Tibial artery (tissue), 4 donors: ENCODE measurements around the gene DCUN1D1.

ENCODE experiments used
- DNase-seq, 2 donors: peaks; one replicate each; pipeline ENCODE4 v3.0.0-alpha.2; 2019
- H3K27ac ChIP-seq, 2 donors: fragments of 200-600 bp; sonication (generic) in 1 of 2; 1 replicate in 1 of 2; 2 replicates in 1 of 2; pipeline ENCODE4 v1.5.1; 2018 to 2019; ENCODE audit warnings: mild to moderate bottlenecking in 1 of 2
- H3K27me3 ChIP-seq, 2 donors: fragments of 200-600 bp; sonication (generic) in 1 of 2; one replicate each; pipeline versions ENCODE4 v1.5.1 to v1.6.0; 2016 to 2019
- H3K36me3 ChIP-seq, 3 donors: fragments of 200-600 bp; sonication (generic) in 2 of 3; one replicate each; pipeline ENCODE4 v1.5.1; 2016 to 2019; ENCODE audit warnings: mild to moderate bottlenecking in 2 of 3
- H3K4me1 ChIP-seq, 4 donors: fragments of 200-600 bp; sonication (generic) in 2 of 4; 1 replicate in 3 of 4; 2 replicates in 1 of 4; pipeline ENCODE4 v1.5.1; 2016 to 2019
- H3K4me3 ChIP-seq, 2 donors: fragments of 200-600 bp; sonication (generic) in 1 of 2; 1 replicate in 1 of 2; 2 replicates in 1 of 2; pipeline ENCODE4 v1.5.1; 2018 to 2019; ENCODE audit warnings: mild to moderate bottlenecking in 2 of 2
- H3K9me3 ChIP-seq, 3 donors: fragments of 200-600 bp; sonication (generic) in 1 of 3; one replicate each; pipeline ENCODE4 v1.5.1; 2016 to 2019
- intact Hi-C: fragments of 100-400 bp; cut with DNase I; formaldehyde crosslinking; loops from one replicate; pipeline ENCODE4 v1.15.0; 2023; ENCODE audit warnings: low total_unique reads
- TF ChIP-seq, protein P1 (sequence below), 2 experiments: fragments of 200-600 bp in 1 of 2; fragments of 450-650 bp in 1 of 2; IDR thresholded peaks; one replicate each; pipeline ENCODE4 v1.5.1; 2017 to 2019; ENCODE audit warnings: antibody characterized with exemption in 2 of 2, mild to moderate bottlenecking in 1 of 2, moderate library complexity in 1 of 2

Gene DCUN1D1

DNA sequence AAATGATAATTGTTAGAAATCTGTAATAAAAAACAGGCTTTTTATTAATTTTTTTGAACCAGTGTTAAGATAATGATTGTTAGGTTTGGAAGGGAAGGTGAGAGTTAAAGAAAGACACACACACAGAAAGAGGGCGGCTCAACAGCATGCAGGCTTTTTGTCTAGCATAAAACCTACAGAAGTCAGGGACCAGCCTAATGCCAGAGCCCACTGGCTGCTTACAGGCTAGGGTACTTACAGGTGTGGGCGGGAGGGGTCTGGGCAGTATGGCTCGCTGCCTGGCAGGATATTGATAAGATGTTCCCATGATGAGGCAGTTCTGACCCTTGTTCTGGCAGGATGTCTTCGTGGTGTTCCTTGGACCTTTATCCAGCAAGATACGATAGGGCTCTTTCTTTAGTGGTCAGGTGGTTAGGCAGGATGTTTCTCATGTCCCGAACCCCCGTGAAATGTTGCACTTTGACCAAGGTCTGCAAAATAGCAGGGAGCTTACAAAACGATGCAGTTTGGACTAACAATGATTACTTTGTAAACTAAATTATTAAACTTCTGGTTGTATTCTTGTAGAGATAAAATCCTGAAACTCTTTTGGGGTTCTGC lies 84.7 kb downstream of the DCUN1D1 start:
- DNase-seq = no peak
- Histone ChIP-seq H3K27ac (no peak overlapping the region), H3K27me3 (no peaks in the 10 kb centered on the region), H3K9me3 (no peaks in the 10 kb centered on the region), H3K4me1 (no peaks in the 10 kb centered on the region), H3K36me3 (peaks cover 14 to 56% (median 15%) of the 10 kb centered on the region in 3 donors), H3K4me3 (no peak overlapping the region)
- TF ChIP-seq, protein P1, sequence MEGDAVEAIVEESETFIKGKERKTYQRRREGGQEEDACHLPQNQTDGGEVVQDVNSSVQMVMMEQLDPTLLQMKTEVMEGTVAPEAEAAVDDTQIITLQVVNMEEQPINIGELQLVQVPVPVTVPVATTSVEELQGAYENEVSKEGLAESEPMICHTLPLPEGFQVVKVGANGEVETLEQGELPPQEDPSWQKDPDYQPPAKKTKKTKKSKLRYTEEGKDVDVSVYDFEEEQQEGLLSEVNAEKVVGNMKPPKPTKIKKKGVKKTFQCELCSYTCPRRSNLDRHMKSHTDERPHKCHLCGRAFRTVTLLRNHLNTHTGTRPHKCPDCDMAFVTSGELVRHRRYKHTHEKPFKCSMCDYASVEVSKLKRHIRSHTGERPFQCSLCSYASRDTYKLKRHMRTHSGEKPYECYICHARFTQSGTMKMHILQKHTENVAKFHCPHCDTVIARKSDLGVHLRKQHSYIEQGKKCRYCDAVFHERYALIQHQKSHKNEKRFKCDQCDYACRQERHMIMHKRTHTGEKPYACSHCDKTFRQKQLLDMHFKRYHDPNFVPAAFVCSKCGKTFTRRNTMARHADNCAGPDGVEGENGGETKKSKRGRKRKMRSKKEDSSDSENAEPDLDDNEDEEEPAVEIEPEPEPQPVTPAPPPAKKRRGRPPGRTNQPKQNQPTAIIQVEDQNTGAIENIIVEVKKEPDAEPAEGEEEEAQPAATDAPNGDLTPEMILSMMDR (IDR thresholded peaks at IDR 0.05) = no peak
- intact Hi-C loops = no loop called here

DNA sequence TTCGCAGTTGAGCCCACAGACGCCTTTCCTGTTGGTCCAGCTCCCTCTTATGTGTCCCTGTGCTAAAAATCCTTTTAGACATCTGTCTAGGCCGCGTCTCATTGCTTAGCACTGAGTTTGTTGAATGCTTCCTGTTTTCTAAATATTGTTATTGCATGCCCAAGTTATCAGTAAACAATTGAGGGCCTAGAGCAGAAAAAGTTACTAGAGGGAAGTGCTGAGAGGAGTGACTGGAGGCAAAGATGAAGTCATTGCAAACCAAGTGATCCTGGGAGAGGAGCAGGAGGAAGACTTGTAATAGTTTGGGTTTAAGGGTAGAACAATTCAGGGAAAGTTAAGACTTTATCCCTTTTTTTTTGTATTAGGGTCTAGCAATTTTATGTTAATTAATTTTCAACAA lies 88.1 kb downstream of the DCUN1D1 start:
- H3K9me3 ChIP-seq = no peaks in the 10 kb centered on the region
- intact Hi-C loops = no loop called here
- TF ChIP-seq, protein P1 (IDR thresholded peaks at IDR 0.05) = no peak

DNA sequence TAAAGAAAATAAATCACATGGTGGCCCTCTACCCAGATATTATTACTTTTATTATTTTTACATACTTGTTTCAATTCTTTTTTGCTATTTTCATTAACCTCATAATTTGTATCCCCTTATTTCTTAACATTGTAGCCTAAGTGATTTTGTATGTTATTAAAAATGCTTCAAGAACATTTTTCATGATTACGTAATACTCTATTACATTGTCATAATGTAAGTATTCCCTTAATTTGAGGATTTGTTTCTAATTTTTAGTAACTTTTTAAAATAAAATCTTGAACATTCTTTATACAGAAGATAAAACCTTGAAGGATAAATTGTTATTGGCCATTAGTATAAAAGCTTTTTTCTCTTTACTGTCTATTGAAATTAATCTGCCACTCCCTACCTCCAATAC lies 89.0 kb downstream of the DCUN1D1 start:
- TF ChIP-seq, protein P1 (IDR thresholded peaks at IDR 0.05) = no peak
- no peaks in the 10 kb centered on the region for H3K27me3 ChIP-seq
- DNase-seq = no peak
- H3K4me3 ChIP-seq = no peak overlapping the region
- H3K27ac ChIP-seq = no peak overlapping the region
- H3K9me3 ChIP-seq = no peaks in the 10 kb centered on the region
- intact Hi-C loops = no loop called here
- no peaks in the 10 kb centered on the region for H3K4me1 ChIP-seq
- peaks cover 0 to 42% (median 33%) of the 10 kb centered on the region in 3 donors for H3K36me3 ChIP-seq

More for the DNA sequence above, 88.1 kb downstream of the DCUN1D1 start:
- Histone ChIP-seq H3K36me3 (peaks cover 0 to 47% (median 33%) of the 10 kb centered on the region in 3 donors), H3K4me1 (no peaks in the 10 kb centered on the region), H3K4me3 (no peak overlapping the region), H3K27me3 (no peaks in the 10 kb centered on the region), H3K27ac (no peak overlapping the region)
- DNase-seq = no peak

DNA sequence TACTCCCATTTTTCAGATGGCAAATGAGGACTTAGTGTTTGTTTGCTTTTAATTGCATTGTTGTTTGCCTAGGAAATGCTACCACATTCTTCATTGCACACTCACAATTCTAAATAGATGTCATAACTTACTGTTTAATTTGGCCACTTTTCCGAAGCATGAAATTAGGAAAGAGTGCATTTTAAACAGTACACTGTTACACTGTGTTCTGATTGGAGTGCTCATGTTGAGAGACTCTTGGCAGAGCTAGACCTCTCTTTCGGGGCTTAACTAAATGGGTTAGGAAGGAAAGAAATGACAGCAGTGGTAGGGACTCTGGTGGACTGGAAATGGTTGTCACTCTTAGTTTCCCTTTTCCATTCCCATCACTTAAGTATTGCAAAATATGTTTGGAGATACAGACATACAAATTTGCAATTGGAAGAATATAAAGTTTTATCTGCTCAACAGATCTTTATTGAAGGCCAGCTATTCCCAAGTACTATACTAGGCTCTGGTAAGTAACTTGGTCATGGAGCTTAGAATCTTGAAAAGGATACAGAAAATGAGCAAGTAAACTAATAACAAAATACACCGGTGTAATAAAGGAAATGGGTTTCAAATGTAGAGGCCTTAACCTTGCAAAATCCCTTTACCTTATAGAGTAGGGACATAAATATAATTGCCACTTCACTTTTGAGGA lies 90.2 kb downstream of the DCUN1D1 start:
- DNase-seq = no peak
- Histone ChIP-seq H3K36me3 (peaks cover 0 to 33% (median 33%) of the 10 kb centered on the region in 3 donors), H3K27ac (no peak overlapping the region), H3K4me1 (no peaks in the 10 kb centered on the region), H3K27me3 (no peaks in the 10 kb centered on the region), H3K9me3 (no peaks in the 10 kb centered on the region), H3K4me3 (no peak overlapping the region)
- TF ChIP-seq, protein P1 (IDR thresholded peaks at IDR 0.05) = no peak
- intact Hi-C loops = no loop called here
